Smooth muscle cell (in vitro differentiated cells): Measurements from ENCODE around the gene SH2B2. TPM values are rescaled to one million over a fixed set of nuclear protein-coding genes. Genes with fewer than 3 reads are reported as not detected.

Experiments used
- microRNA-seq: library from miRNA; unstranded; fragments of <30 nt; microRNA quantifications from one replicate; pipeline ENCODE4, GENCODE V29; 2016; ENCODE audit warnings: borderline number of aligned reads
- polyA plus RNA-seq: library from polyadenylated mRNA; unstranded; fragments of >200 nt; fragmentation: Nextera tagmentation; extraction: Ambion mirVana; gene quantifications from 2 replicates; pipeline ENCODE4 v1.2.1, GENCODE V29; 2016
- small RNA-seq: library from RNA; depleted of rRNA; stranded (forward); fragments of <200 nt; gene quantifications from one replicate; pipeline ENCODE3, GENCODE V24; 2014
- total RNA-seq: library from RNA; depleted of rRNA; stranded (reverse); fragments of >200 nt; gene quantifications from 2 replicates; pipeline ENCODE4 v1.2.3, GENCODE V29; 2014

The SH2B2 gene
- total and polyA plus RNA-seq, 2 experiments from 2014 or later = 8.2 to 12.4 TPM

Small RNA genes within 50 kb of the gene (microRNA-seq; reads per million reads assigned to microRNA genes)
- gene MIR4285 = not detected

Small RNA genes within 50 kb of the gene (small RNA-seq; reads per million reads assigned to genes)
- gene AC005088.1 (not detected), gene MIR4285 (not detected), gene RF00019 (not detected)

Other genes with a start within 250 kb of the SH2B2 start
- not detected in 2 replicates for gene SPDYE6, start 69.6 kb downstream of the SH2B2 start, total RNA-seq
- gene SPDYE6, start 69.6 kb downstream of the SH2B2 start, polyA plus RNA-seq = 0.66 TPM in 1 of 2 replicates, not detected in the other
- gene PRKRIP1, start 109.5 kb downstream of the SH2B2 start, total RNA-seq = 14.3 and 17.2 TPM in 2 replicates
- gene PRKRIP1, start 109.5 kb downstream of the SH2B2 start, polyA plus RNA-seq = 34.5 and 51.9 TPM in 2 replicates
- 43.0 and 47.1 TPM in 2 replicates for gene ORAI2, start 146.7 kb downstream of the SH2B2 start, total RNA-seq
- 66.1 and 69.8 TPM in 2 replicates for gene ORAI2, start 146.7 kb downstream of the SH2B2 start, polyA plus RNA-seq
- gene ALKBH4, start 178.0 kb downstream of the SH2B2 start, total RNA-seq = 7.0 and 17.7 TPM in 2 replicates
- 15.7 and 16.0 TPM in 2 replicates for gene ALKBH4, start 178.0 kb downstream of the SH2B2 start, polyA plus RNA-seq
- 10.0 and 13.1 TPM in 2 replicates for gene LRWD1, start 178.1 kb downstream of the SH2B2 start, total RNA-seq
- gene LRWD1, start 178.1 kb downstream of the SH2B2 start, polyA plus RNA-seq = 21.2 and 23.5 TPM in 2 replicates
- gene POLR2J, start 192.1 kb downstream of the SH2B2 start, total RNA-seq = 12.7 and 13.1 TPM in 2 replicates
- gene POLR2J, start 192.1 kb downstream of the SH2B2 start, polyA plus RNA-seq = 92.2 and 94.4 TPM in 2 replicates
- 2.1 and 4.2 TPM in 2 replicates for gene RASA4B, start 230.9 kb downstream of the SH2B2 start, total RNA-seq
- 3.5 and 4.6 TPM in 2 replicates for gene RASA4B, start 230.9 kb downstream of the SH2B2 start, polyA plus RNA-seq